ENCODE results near the gene HMCN2.
A peak's percentile ranks its signal among the peaks of the same experiment; 100 is the strongest.

The HMCN2 gene

GRCh38 chr9:130441031-130441430, 175.5 kb downstream of the HMCN2 start:
- no peak for DNase-seq

GRCh38 chr9:130442746-130443455, 177.3 kb downstream of the HMCN2 start:
- no peak for DNase-seq

GRCh38 chr9:130443456-130443801, 177.9 kb downstream of the HMCN2 start:
- DNase-seq, result no peak

GRCh38 chr9:130443840-130444492, 178.4 kb downstream of the HMCN2 start:
- no peak for DNase-seq

GRCh38 chr9:130444565-130445221, 179.1 kb downstream of the HMCN2 start, which contains the start of gene ASS1:
ASS1 (plus strand) TSS chr9:130444961; CDS start chr9:130452229, 7,268 bp downstream.
- peak; percentile 65 for DNase-seq

- no peak for DNase-seq
Observed at GRCh38 chr9:130445268-130445983, 179.9 kb downstream of the HMCN2 start.

- no peak for DNase-seq
Observed at GRCh38 chr9:130446101-130446861, 180.7 kb downstream of the HMCN2 start.

- no peak for DNase-seq
Observed at GRCh38 chr9:130447193-130447816, 181.7 kb downstream of the HMCN2 start.

GRCh38 chr9:130448035-130448624, 182.6 kb downstream of the HMCN2 start:
- DNase-seq, result peak; percentile 66

- no peak for DNase-seq
Observed at GRCh38 chr9:130448771-130449603, 183.4 kb downstream of the HMCN2 start.

GRCh38 chr9:130450344-130451003, 184.9 kb downstream of the HMCN2 start:
- no peak for DNase-seq

GRCh38 chr9:130451004-130451390, 185.4 kb downstream of the HMCN2 start:
- no peak for DNase-seq

- DNase-seq, result peak; percentile 73
Observed at GRCh38 chr9:130451509-130452388, 186.2 kb downstream of the HMCN2 start.

GRCh38 chr9:130452835-130453234, 187.3 kb downstream of the HMCN2 start:
- DNase-seq, result no peak

GRCh38 chr9:130453487-130453886, 187.9 kb downstream of the HMCN2 start:
- no peak for DNase-seq

- DNase-seq, result no peak
Observed at GRCh38 chr9:130454096-130454811, 188.7 kb downstream of the HMCN2 start.

GRCh38 chr9:130454812-130455325, 189.3 kb downstream of the HMCN2 start:
- DNase-seq, result no peak
